Small intestine (tissue), 7 donors: ENCODE measurements around the gene HOPX. TPM values are rescaled to one million over a fixed set of nuclear protein-coding genes. Genes with fewer than 3 reads are reported as not detected.

Experiments used
- DNase-seq, 2 donors: peaks; one replicate each; pipeline versions ENCODE4 v3.0.0 to v3.0.0-alpha.2; 2013
- FAIRE-seq: peaks from 2 replicates; lab custom pipeline; 2012; peaks lifted over from hg19 to GRCh38; lab: Jason Lieb, UNC
- H3K27ac ChIP-seq, 3 donors: one replicate each; pipeline ENCODE4 v1.5.1; 2013; ENCODE audit warnings: low read length in 2 of 3, mild to moderate bottlenecking in 2 of 3, control low read depth in 1 of 3, inconsistent platforms in 1 of 3, low read depth in 1 of 3, moderate library complexity in 1 of 3
- H3K27me3 ChIP-seq, 3 donors: one replicate each; pipeline ENCODE4 v1.6.1; 2013; ENCODE audit warnings: low read length in 3 of 3, inconsistent platforms in 1 of 3; ENCODE audit not compliant: control insufficient read depth in 3 of 3, insufficient read depth in 3 of 3
- H3K36me3 ChIP-seq, 3 donors: one replicate each; pipeline ENCODE4 v1.6.1; 2013; ENCODE audit warnings: low read length in 3 of 3, inconsistent platforms in 1 of 3, low read depth in 1 of 3, mild to moderate bottlenecking in 1 of 3, moderate library complexity in 1 of 3; ENCODE audit not compliant: control insufficient read depth in 3 of 3, insufficient read depth in 2 of 3
- H3K4me1 ChIP-seq, 3 donors: one replicate each; pipeline ENCODE4 v1.6.1; 2013; ENCODE audit warnings: low read length in 2 of 3, inconsistent platforms in 1 of 3, low read depth in 1 of 3, mild to moderate bottlenecking in 1 of 3, moderate library complexity in 1 of 3; ENCODE audit not compliant: control insufficient read depth in 3 of 3, insufficient read depth in 2 of 3
- H3K4me3 ChIP-seq, 3 donors: one replicate each; pipeline ENCODE4 v1.5.1; 2013; ENCODE audit warnings: low read length in 3 of 3, control low read depth in 1 of 3, inconsistent platforms in 1 of 3, low read depth in 1 of 3, mild to moderate bottlenecking in 1 of 3, moderate library complexity in 1 of 3
- H3K9me3 ChIP-seq, 2 donors: one replicate each; pipeline ENCODE4 v1.6.1; 2013; ENCODE audit warnings: low read depth in 1 of 2, low read length in 1 of 2; ENCODE audit not compliant: control insufficient read depth in 2 of 2, insufficient read depth in 1 of 2
- WGBS, 3 donors: extraction: QIAGEN DNeasy Blood & Tissue Kit; methylation state at CpG; one replicate each; pipeline ENCODE4 v1.1.7; 2013; 5-methylcytosine and 5-hydroxymethylcytosine counted together
- polyA plus RNA-seq, 4 donors: library from polyadenylated mRNA; stranded (reverse) in 3 of 4; unstranded in 1 of 4; fragments of 200-250 nt in 3 of 4; fragments of 120-200 nt in 1 of 4; gene quantifications; one replicate each; pipeline versions ENCODE4 v1.2.1 to v1.2.3, GENCODE V29; 2013
- donor health status: healthy with polysubstance abuse.
- donor health status: control.
- donor health status: control.
- donor health status: Bipolar disorder and iron deficiency.
- donor health status: healthy.

The HOPX gene
- polyA plus RNA-seq, 4 donors: 8.6 to 146 (median 47.4) TPM

DNA sequence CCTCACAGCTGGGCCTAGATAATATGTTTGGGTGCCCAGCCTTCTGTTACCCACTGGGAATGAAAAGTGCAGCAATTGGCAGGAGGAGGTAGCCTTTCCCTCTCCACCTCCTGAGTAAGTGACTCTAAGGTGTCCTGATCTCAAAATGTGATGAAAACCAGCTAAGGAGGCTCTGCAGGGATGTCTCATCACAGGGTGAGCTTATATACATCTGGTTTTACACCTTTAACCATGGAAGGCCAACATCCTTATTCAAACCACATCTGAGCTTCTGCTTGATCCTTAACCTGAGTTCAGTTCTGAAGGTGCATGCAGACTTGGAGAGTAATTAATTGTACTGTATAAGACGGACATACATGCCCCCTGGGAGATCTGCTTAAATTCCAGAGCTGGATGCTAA lies 53.7 kb downstream of the HOPX start:
- 65 to 95% (median 83%) methylated on average over 1 of the region's 1 CpG for WGBS, 3 donors
- Histone ChIP-seq H3K4me3 (no peak overlapping the region), H3K4me1 (no peaks in the 10 kb centered on the region), H3K27me3 (peaks cover 0 to 4% (median 0%) of the 10 kb centered on the region in 3 donors), H3K9me3 (peaks cover 0 to 28% of the 10 kb centered on the region in 2 donors), H3K27ac (no peak overlapping the region), H3K36me3 (no peaks in the 10 kb centered on the region)
- FAIRE-seq (no peak), DNase-seq (no peak)

GRCh38 chr4:56626963-56627362 lies 54.1 kb downstream of the HOPX start:
- peaks cover 0 to 28% of the 10 kb centered on the region in 2 donors for H3K9me3 ChIP-seq
- no peak for FAIRE-seq
- H3K4me3 ChIP-seq: no peak overlapping the region
- H3K36me3 ChIP-seq: no peaks in the 10 kb centered on the region
- 72 to 89% (median 84%) methylated on average over 2 of the region's 2 CpGs for WGBS, 3 donors
- DNase-seq: no peak
- no peaks in the 10 kb centered on the region for H3K4me1 ChIP-seq
- H3K27me3 ChIP-seq: peaks cover 0 to 4% (median 0%) of the 10 kb centered on the region in 3 donors
- H3K27ac ChIP-seq: no peak overlapping the region

- no peak for FAIRE-seq
- Histone ChIP-seq H3K4me3 (no peak overlapping the region), H3K4me1 (no peaks in the 10 kb centered on the region), H3K27me3 (peaks cover 0 to 4% (median 0%) of the 10 kb centered on the region in 3 donors), H3K9me3 (peaks cover 0 to 28% of the 10 kb centered on the region in 2 donors), H3K36me3 (no peaks in the 10 kb centered on the region), H3K27ac (no peak overlapping the region)
- WGBS, 3 donors: 82 to 89% (median 86%) methylated on average over 1 of the region's 1 CpG
- no peak for DNase-seq
Measured at GRCh38 chr4:56626420-56626819, 54.7 kb downstream of the HOPX start.

- WGBS, 3 donors: 22 to 45% (median 39%) methylated on average over 1 of the region's 1 CpG
- peaks cover 0 to 28% of the 10 kb centered on the region in 2 donors for H3K9me3 ChIP-seq
- no peak overlapping the region for H3K4me3 ChIP-seq
- peaks cover 0 to 4% (median 0%) of the 10 kb centered on the region in 3 donors for H3K27me3 ChIP-seq
- H3K36me3 ChIP-seq: no peaks in the 10 kb centered on the region
- DNase-seq: no peak
- FAIRE-seq: no peak
- H3K4me1 ChIP-seq: no peaks in the 10 kb centered on the region
- H3K27ac ChIP-seq: no peak overlapping the region
Measured at GRCh38 chr4:56622176-56622575, 58.9 kb downstream of the HOPX start.

- peaks cover 0 to 4% (median 0%) of the 10 kb centered on the region in 3 donors for H3K27me3 ChIP-seq
- DNase-seq (no peak), FAIRE-seq (no peak)
- peaks cover 0 to 12% of the 10 kb centered on the region in 2 donors for H3K9me3 ChIP-seq
- H3K27ac ChIP-seq: no peak overlapping the region
- no peaks in the 10 kb centered on the region for H3K4me1 ChIP-seq
- no peaks in the 10 kb centered on the region for H3K36me3 ChIP-seq
- WGBS, 3 donors: 62 to 90% (median 89%) methylated on average over 1 of the region's 1 CpG
- no peak overlapping the region for H3K4me3 ChIP-seq
Measured at GRCh38 chr4:56619816-56620215, 61.3 kb downstream of the HOPX start.

- no peak for FAIRE-seq
- Histone ChIP-seq H3K36me3 (no peaks in the 10 kb centered on the region), H3K4me3 (no peak overlapping the region), H3K27ac (no peak overlapping the region), H3K27me3 (peaks cover 0 to 4% (median 0%) of the 10 kb centered on the region in 3 donors), H3K9me3 (peaks cover 0 to 5% of the 10 kb centered on the region in 2 donors), H3K4me1 (no peaks in the 10 kb centered on the region)
- no peak for DNase-seq
- 56 to 64% (median 62%) methylated on average over 2 of the region's 2 CpGs for WGBS, 3 donors
Measured at GRCh38 chr4:56619160-56619559, 61.9 kb downstream of the HOPX start.

GRCh38 chr4:56618734-56619133 lies 62.4 kb downstream of the HOPX start:
- Histone ChIP-seq H3K27me3 (peaks cover 0 to 4% (median 0%) of the 10 kb centered on the region in 3 donors), H3K4me1 (no peaks in the 10 kb centered on the region), H3K36me3 (no peaks in the 10 kb centered on the region), H3K4me3 (no peak overlapping the region), H3K9me3 (peaks cover 0 to 1% of the 10 kb centered on the region in 2 donors), H3K27ac (no peak overlapping the region)
- FAIRE-seq (no peak), DNase-seq (no peak)
- 47 to 59% (median 57%) methylated on average over 4 of the region's 4 CpGs for WGBS, 3 donors

DNA sequence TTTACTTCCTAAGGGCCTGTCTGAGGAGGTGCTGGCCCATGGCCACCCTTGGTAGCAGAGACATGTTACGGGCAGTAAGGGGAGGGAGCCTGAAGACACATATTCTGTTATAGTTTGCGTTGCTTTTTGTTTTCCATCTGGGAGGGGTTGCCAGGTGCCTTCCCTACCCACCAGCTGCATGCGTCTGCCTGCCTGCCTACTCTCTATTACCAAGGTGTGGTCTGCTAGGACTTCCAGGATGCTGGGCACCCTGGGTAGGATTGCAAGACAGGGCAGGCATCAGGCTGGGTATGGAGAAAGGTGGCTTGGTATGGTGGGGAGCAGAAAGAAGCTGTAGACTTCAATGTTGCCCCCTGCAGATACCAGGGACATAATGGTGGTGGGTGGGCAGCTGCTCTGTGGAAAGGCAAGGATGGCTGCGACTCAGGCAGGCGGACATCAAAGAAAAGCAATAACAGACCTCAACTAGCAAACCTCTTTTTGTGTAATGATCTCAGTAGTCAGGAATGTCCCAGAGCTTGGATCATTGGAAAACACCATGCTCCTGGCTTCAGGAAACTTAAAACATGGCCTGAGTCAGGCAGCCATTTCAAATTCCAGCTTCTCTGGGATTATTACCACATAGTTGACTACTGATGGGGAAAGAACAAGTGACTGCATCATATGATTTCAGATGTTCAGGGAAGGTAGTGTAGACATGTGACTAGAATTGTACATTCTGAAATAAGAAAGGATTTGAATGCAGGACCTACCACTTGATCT lies 67.8 kb downstream of the HOPX start:
- WGBS, 3 donors: 87 to 90% (median 88%) methylated on average over 5 of the region's 5 CpGs
- Histone ChIP-seq H3K4me1 (no peaks in the 10 kb centered on the region), H3K9me3 (peaks cover 0 to 4% of the 10 kb centered on the region in 2 donors), H3K27me3 (no peaks in the 10 kb centered on the region), H3K27ac (no peak overlapping the region), H3K4me3 (no peak overlapping the region), H3K36me3 (no peaks in the 10 kb centered on the region)
- FAIRE-seq: no peak
- DNase-seq: no peak
